GM23338 (cell line): ENCODE measurements around the gene PRR22. TPM values are rescaled to one million over a fixed set of nuclear protein-coding genes. Genes with fewer than 3 reads are reported as not detected.
A peak's percentile ranks its signal among the peaks of the same experiment; 100 is the strongest.

Source experiments
- ATAC-seq: fragments of 200-7000 bp; cut with Tn5 transposase; 3 replicates; pipeline ENCODE4 v1.9.1; 2020
- DNase-seq: peaks from one replicate; pipeline ENCODE4 v3.0.0-alpha.2; 2015; ENCODE audit warnings: low spot score
- H2AFZ ChIP-seq: fragments of 200-600 bp; sonication (generic); 2 replicates; pipeline ENCODE4 v1.8.0; 2016; ENCODE audit warnings: antibody characterized with exemption, mild to moderate bottlenecking, moderate library complexity
- H3F3A ChIP-seq: fragments of 200-600 bp; sonication (generic); replicated peaks from 2 replicates; pipeline ENCODE4 v1.8.0; 2017; ENCODE audit warnings: antibody characterized with exemption, mixed run types, low read depth
- H3K27ac ChIP-seq: fragments of 200-600 bp; sonication (generic); 2 replicates; pipeline ENCODE4 v1.6.1; 2016; ENCODE audit warnings: low read depth
- H3K27me3 ChIP-seq: fragments of 200-600 bp; sonication (generic); 2 replicates; pipeline ENCODE4 v1.8.0; 2016; ENCODE audit warnings: mild to moderate bottlenecking, mixed run types, moderate library complexity; ENCODE audit not compliant: insufficient read depth
- H3K36me3 ChIP-seq: fragments of 200-600 bp; sonication (generic); 2 replicates; pipeline ENCODE4 v1.8.0; 2016; ENCODE audit warnings: mild to moderate bottlenecking; ENCODE audit not compliant: insufficient read depth
- H3K4me1 ChIP-seq: fragments of 200-600 bp; sonication (generic); 2 replicates; pipeline ENCODE4 v1.8.0; 2016; ENCODE audit warnings: mild to moderate bottlenecking, moderate library complexity; ENCODE audit not compliant: insufficient read depth
- H3K4me2 ChIP-seq: fragments of 200-600 bp; sonication (generic); 2 replicates; pipeline ENCODE4 v1.7.1; 2017; ENCODE audit warnings: mixed run types
- H3K4me3 ChIP-seq: fragments of 200-600 bp; sonication (generic); 2 replicates; pipeline ENCODE4 v1.6.1; 2016; ENCODE audit warnings: mixed run types
- H3K79me2 ChIP-seq: fragments of 200-600 bp; sonication (generic); replicated peaks from 2 replicates; pipeline ENCODE4 v1.8.0; 2017; ENCODE audit warnings: mild to moderate bottlenecking; ENCODE audit not compliant: insufficient read depth
- H3K9me2 ChIP-seq: fragments of 200-600 bp; sonication (generic); 2 replicates; pipeline ENCODE4 v1.8.0; 2017; ENCODE audit not compliant: insufficient read depth
- H4K20me1 ChIP-seq: fragments of 200-600 bp; sonication (generic); replicated peaks from 2 replicates; pipeline ENCODE4 v1.8.0; 2017; ENCODE audit warnings: mild to moderate bottlenecking; ENCODE audit not compliant: insufficient read depth
- H3K27ac Mint-ChIP-seq: 2 replicates; pipeline ENCODE4 v1.8.0; 2020; ENCODE audit warnings: inconsistent platforms, mild to moderate bottlenecking, moderate library complexity, mixed read lengths
- H3K27me3 Mint-ChIP-seq: 3 replicates; pipeline ENCODE4 v1.8.0; 2022; ENCODE audit warnings: low read depth, mild to moderate bottlenecking, moderate library complexity, mixed read lengths, inconsistent platforms; ENCODE audit not compliant: insufficient read depth, poor library complexity
- H3K36me3 Mint-ChIP-seq: 3 replicates; pipeline ENCODE4 v1.8.0; 2021; ENCODE audit warnings: low read depth, mild to moderate bottlenecking, inconsistent platforms, moderate library complexity, mixed read lengths
- H3K4me1 Mint-ChIP-seq: 3 replicates; pipeline ENCODE4 v1.8.0; 2020; ENCODE audit warnings: mild to moderate bottlenecking, inconsistent platforms, mixed read lengths
- H3K4me3 Mint-ChIP-seq: 3 replicates; pipeline ENCODE4 v1.8.0; 2021; ENCODE audit warnings: moderate library complexity, mild to moderate bottlenecking, inconsistent platforms, mixed read lengths
- H3K9me3 Mint-ChIP-seq: 3 replicates; pipeline ENCODE4 v1.8.0; 2020; ENCODE audit warnings: moderate library complexity, mild to moderate bottlenecking, inconsistent platforms, mixed read lengths
- CREB1 ChIP-seq: fragments of 250-450 bp; sonication (Bioruptor Pico); IDR thresholded peaks from 2 replicates; pipeline ENCODE4 v1.5.0; 2020; ENCODE audit warnings: low read depth, mild to moderate bottlenecking, moderate library complexity
- EZH2 ChIP-seq: fragments of 200-600 bp; sonication (generic); IDR thresholded peaks from one replicate; pipeline ENCODE4 v1.8.0; 2017; ENCODE audit warnings: antibody characterized with exemption, mild to moderate bottlenecking, low read depth; ENCODE audit not compliant: unreplicated experiment
- EZH2phosphoT487 ChIP-seq: fragments of 200-600 bp; sonication (generic); IDR thresholded peaks from one replicate; pipeline ENCODE4 v1.8.1; 2018; ENCODE audit warnings: antibody characterized with exemption; ENCODE audit not compliant: unreplicated experiment
- JUNB ChIP-seq: IDR thresholded peaks from one replicate; pipeline ENCODE4 v1.6.1; 2016; ENCODE audit warnings: antibody characterized with exemption; ENCODE audit not compliant: unreplicated experiment
- NANOG ChIP-seq: IDR thresholded peaks from 2 replicates; pipeline ENCODE4 v1.6.1; 2016; ENCODE audit warnings: antibody characterized with exemption, borderline replicate concordance
- REST ChIP-seq: IDR thresholded peaks from one replicate; pipeline ENCODE4 v1.6.1; 2018; ENCODE audit warnings: antibody characterized with exemption; ENCODE audit not compliant: unreplicated experiment
- STAT1 ChIP-seq: IDR thresholded peaks from one replicate; pipeline ENCODE4 v1.6.1; 2016; ENCODE audit warnings: antibody characterized with exemption; ENCODE audit not compliant: unreplicated experiment
- ZNF114 ChIP-seq: fragments of 250-450 bp; sonication (Bioruptor Pico); IDR thresholded peaks from 2 replicates; pipeline ENCODE4 v1.5.0; 2020; ENCODE audit warnings: mild to moderate bottlenecking, moderate library complexity
- ZNF331 ChIP-seq: fragments of 250-450 bp; sonication (Bioruptor Pico); IDR thresholded peaks from 2 replicates; pipeline ENCODE4 v1.5.0; 2020; ENCODE audit warnings: low read depth, mild to moderate bottlenecking, moderate library complexity
- ZNF462 ChIP-seq: fragments of 250-450 bp; sonication (Bioruptor Pico); IDR thresholded peaks from 2 replicates; pipeline ENCODE4 v1.5.0; 2020; ENCODE audit warnings: mild to moderate bottlenecking, moderate library complexity
- polyA plus RNA-seq: library from polyadenylated mRNA; unstranded; fragments of >200 nt; fragmentation: Nextera tagmentation; extraction: Ambion mirVana; gene quantifications from 2 replicates; pipeline ENCODE4 v1.2.1, GENCODE V29; 2016
- total RNA-seq: library from RNA; depleted of rRNA; stranded (reverse); fragments of >200 nt; shearing (Covaris generic); gene quantifications from 2 replicates; pipeline ENCODE4 v1.2.3, GENCODE V29; 2014
- TF ChIP-seq, protein P1 (sequence below): IDR thresholded peaks from 2 replicates; pipeline ENCODE4 v1.6.1; 2016; ENCODE audit warnings: antibody characterized with exemption
- TF ChIP-seq, protein P2 (sequence below), 2 experiments: fragments of 200-600 bp in 1 of 2; sonication (generic) in 1 of 2; conservative IDR thresholded peaks; 2 replicates each; pipeline versions ENCODE4 v1.5.1 to v1.6.1; 2016 to 2017; ENCODE audit warnings: antibody characterized with exemption in 2 of 2, low read depth in 2 of 2, mild to moderate bottlenecking in 2 of 2, moderate library complexity in 1 of 2

PRR22 gene
- total and polyA plus RNA-seq, 2 experiments from 2014 or later, result 1.0 to 1.2 TPM

DNA sequence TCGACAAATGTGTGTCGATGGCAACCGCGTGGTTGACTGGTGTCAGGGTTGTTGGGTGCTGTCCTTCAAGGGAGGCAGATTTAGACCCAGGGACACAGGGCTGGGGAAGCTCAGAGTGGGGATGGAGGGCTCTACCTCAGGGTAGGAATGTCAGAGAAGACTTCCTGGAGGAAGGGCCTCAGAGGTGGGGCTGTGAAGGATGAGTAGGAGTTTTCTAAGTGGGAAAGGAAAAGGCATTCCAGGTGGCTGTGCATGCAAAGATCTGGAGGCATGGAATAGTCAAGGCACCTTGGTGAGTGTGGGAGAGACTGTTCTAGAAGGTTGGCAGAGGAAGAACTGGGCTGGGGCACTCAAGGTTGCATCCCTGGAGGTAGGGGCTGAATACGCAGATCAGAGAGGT is 22.4 kb upstream of the PRR22 start:
- Histone ChIP-seq H3K36me3 (no peaks in the 10 kb centered on the region), H3K9me2 (peaks cover 5% of the 10 kb centered on the region; the same call in 1 of the 2 replicates), H2AFZ (no peak overlapping the region), H3K27ac (no peak overlapping the region), H3K4me2 (no peak overlapping the region), H3K79me2 (no peaks in the 10 kb centered on the region), H3F3A (no peaks in the 10 kb centered on the region), H3K4me3 (no peak overlapping the region), H3K27me3 (peaks cover 15% of the 10 kb centered on the region), H4K20me1 (no peaks in the 10 kb centered on the region; the same call in 1 of the 2 replicates), H3K4me1 (peaks cover 6% of the 10 kb centered on the region; the same call in 1 of the 2 replicates)
- H3K4me3 Mint-ChIP-seq, result peak overlapping the region; percentile 4; the same call in 1 of the 3 replicates
- DNase-seq, result no peak
- H3K27ac Mint-ChIP-seq, result no peak overlapping the region
- H3K4me1 Mint-ChIP-seq, result peaks cover 21% of the 10 kb centered on the region
- H3K27me3 Mint-ChIP-seq, result peaks cover 39% of the 10 kb centered on the region
- H3K9me3 Mint-ChIP-seq, result peaks cover 3% of the 10 kb centered on the region; the same call in 2 of the 3 replicates
- no peak for ATAC-seq
- peaks cover 2% of the 10 kb centered on the region; the same call in 2 of the 3 replicates for H3K36me3 Mint-ChIP-seq
- TF ChIP-seq REST (no peak), EZH2phosphoT487 (no peak), CREB1 (CRISPR knock-in tag) (no peak), ZNF462 (no peak), EZH2 (no peak), ZNF114 (CRISPR knock-in tag) (no peak), JUNB (no peak), NANOG (no peak), ZNF331 (CRISPR knock-in tag) (no peak), STAT1 (no peak)
- TF ChIP-seq, protein P1, sequence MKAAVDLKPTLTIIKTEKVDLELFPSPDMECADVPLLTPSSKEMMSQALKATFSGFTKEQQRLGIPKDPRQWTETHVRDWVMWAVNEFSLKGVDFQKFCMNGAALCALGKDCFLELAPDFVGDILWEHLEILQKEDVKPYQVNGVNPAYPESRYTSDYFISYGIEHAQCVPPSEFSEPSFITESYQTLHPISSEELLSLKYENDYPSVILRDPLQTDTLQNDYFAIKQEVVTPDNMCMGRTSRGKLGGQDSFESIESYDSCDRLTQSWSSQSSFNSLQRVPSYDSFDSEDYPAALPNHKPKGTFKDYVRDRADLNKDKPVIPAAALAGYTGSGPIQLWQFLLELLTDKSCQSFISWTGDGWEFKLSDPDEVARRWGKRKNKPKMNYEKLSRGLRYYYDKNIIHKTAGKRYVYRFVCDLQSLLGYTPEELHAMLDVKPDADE, result no peak
- TF ChIP-seq, protein P2, sequence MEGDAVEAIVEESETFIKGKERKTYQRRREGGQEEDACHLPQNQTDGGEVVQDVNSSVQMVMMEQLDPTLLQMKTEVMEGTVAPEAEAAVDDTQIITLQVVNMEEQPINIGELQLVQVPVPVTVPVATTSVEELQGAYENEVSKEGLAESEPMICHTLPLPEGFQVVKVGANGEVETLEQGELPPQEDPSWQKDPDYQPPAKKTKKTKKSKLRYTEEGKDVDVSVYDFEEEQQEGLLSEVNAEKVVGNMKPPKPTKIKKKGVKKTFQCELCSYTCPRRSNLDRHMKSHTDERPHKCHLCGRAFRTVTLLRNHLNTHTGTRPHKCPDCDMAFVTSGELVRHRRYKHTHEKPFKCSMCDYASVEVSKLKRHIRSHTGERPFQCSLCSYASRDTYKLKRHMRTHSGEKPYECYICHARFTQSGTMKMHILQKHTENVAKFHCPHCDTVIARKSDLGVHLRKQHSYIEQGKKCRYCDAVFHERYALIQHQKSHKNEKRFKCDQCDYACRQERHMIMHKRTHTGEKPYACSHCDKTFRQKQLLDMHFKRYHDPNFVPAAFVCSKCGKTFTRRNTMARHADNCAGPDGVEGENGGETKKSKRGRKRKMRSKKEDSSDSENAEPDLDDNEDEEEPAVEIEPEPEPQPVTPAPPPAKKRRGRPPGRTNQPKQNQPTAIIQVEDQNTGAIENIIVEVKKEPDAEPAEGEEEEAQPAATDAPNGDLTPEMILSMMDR (conservative IDR thresholded peaks at IDR 0.05; ENCODE audit: low read depth in 2 of 2), result no peak
